ENCODE results near the gene KIF20A. TPM values are rescaled to one million over a fixed set of nuclear protein-coding genes. Genes with fewer than 3 reads are reported as not detected.

The KIF20A gene
- total RNA-seq, 1 donor from 2014 or later = 4.7 TPM

- no peaks in the 10 kb centered on the region for H4K20me1 ChIP-seq (ENCODE audit: insufficient read depth, low read length)
- H3K9me3 ChIP-seq (ENCODE audit: insufficient read depth, low read depth, low read length) = no peaks in the 10 kb centered on the region
- H3K27me3 ChIP-seq (ENCODE audit: insufficient read depth, low read length) = no peaks in the 10 kb centered on the region
- DNase-seq (ENCODE audit: low read depth) (peak; percentile 71), FAIRE-seq (no peak)
- TF ChIP-seq, protein P1, sequence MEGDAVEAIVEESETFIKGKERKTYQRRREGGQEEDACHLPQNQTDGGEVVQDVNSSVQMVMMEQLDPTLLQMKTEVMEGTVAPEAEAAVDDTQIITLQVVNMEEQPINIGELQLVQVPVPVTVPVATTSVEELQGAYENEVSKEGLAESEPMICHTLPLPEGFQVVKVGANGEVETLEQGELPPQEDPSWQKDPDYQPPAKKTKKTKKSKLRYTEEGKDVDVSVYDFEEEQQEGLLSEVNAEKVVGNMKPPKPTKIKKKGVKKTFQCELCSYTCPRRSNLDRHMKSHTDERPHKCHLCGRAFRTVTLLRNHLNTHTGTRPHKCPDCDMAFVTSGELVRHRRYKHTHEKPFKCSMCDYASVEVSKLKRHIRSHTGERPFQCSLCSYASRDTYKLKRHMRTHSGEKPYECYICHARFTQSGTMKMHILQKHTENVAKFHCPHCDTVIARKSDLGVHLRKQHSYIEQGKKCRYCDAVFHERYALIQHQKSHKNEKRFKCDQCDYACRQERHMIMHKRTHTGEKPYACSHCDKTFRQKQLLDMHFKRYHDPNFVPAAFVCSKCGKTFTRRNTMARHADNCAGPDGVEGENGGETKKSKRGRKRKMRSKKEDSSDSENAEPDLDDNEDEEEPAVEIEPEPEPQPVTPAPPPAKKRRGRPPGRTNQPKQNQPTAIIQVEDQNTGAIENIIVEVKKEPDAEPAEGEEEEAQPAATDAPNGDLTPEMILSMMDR (IDR thresholded peaks at IDR 0.05; ENCODE audit: insufficient read depth, low read depth, low read length) = no peak
- TF ChIP-seq EZH2 (IDR thresholded peaks at IDR 0.05; ENCODE audit: insufficient read depth, low read length) = no peak
- no peaks in the 10 kb centered on the region for H3K79me2 ChIP-seq (ENCODE audit: insufficient read depth, low read length)
- H3K9me3 Mint-ChIP-seq (ENCODE audit: unreplicated experiment) = no peaks in the 10 kb centered on the region
- peak within 1 kb of the TSS; percentile 59 for H3K4me3 ChIP-seq (ENCODE audit: insufficient read depth, low read depth, low read length)
- peak within 1 kb of the TSS; percentile 83 for H3K4me2 ChIP-seq (ENCODE audit: low read length)
- H3K27ac Mint-ChIP-seq (ENCODE audit: unreplicated experiment) = no peak within 1 kb of the TSS
- H3K4me1 Mint-ChIP-seq (ENCODE audit: low read depth, unreplicated experiment) = no peaks in the 10 kb centered on the region
- no peaks in the 10 kb centered on the region for H3K36me3 ChIP-seq (ENCODE audit: insufficient read depth, low read length)
- H3K27ac ChIP-seq (ENCODE audit: low read depth, low read length) = no peak within 1 kb of the TSS
- no peaks in the 10 kb centered on the region for H3K36me3 Mint-ChIP-seq (ENCODE audit: low read depth, unreplicated experiment)
- no peaks in the 10 kb centered on the region for H3K27me3 Mint-ChIP-seq (ENCODE audit: low read depth, unreplicated experiment)
- H2AFZ ChIP-seq (ENCODE audit: low read depth, low read length) = peak within 1 kb of the TSS; percentile 46
- peak within 1 kb of the TSS; percentile 87 for H3K4me3 Mint-ChIP-seq (ENCODE audit: unreplicated experiment)
- peaks cover 4% of the 10 kb centered on the region for H3K4me1 ChIP-seq (ENCODE audit: insufficient read depth, low read length)
- peak within 1 kb of the TSS; percentile 29 for H3K9ac ChIP-seq (ENCODE audit: low read length)
Observed at GRCh38 chr5:138138949-138139780, 39.7 kb upstream of the KIF20A start, which contains the start of gene NME5. TSS of gene NME5 (minus strand) at chr5:138139428. CDS start at chr5:138138780, 648 bp downstream.

DNA sequence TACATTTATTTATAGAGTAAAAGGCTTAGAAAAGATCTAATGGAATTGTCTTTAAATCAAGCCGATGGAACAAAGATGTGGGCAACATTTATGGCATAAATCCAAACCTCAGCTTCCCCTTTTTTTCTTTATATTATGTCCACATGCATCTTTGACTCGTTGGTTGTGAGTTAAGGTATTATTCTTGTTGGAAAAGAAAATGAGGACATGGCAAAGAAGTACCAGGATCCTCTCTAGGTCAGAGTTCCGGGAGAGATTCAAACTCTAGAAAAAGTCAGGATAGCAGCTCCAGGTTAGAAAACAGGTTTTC, 39.2 kb upstream of the KIF20A start:
- H3K4me3 ChIP-seq (ENCODE audit: insufficient read depth, low read depth, low read length) = peak overlapping the region; percentile 59

More for the DNA sequence above, 39.2 kb upstream of the KIF20A start:
- H4K20me1 ChIP-seq (ENCODE audit: insufficient read depth, low read length) = no peaks in the 10 kb centered on the region
- TF ChIP-seq, protein P1 (IDR thresholded peaks at IDR 0.05; ENCODE audit: insufficient read depth, low read depth, low read length) = no peak
- TF ChIP-seq EZH2 (IDR thresholded peaks at IDR 0.05; ENCODE audit: insufficient read depth, low read length) = no peak
- no peak overlapping the region for H3K27ac ChIP-seq (ENCODE audit: low read depth, low read length)
- peak overlapping the region; percentile 83 for H3K4me2 ChIP-seq (ENCODE audit: low read length)
- FAIRE-seq (no peak), DNase-seq (ENCODE audit: low read depth) (no peak)
- no peak overlapping the region for H3K9ac ChIP-seq (ENCODE audit: low read length)
- H3K36me3 ChIP-seq (ENCODE audit: insufficient read depth, low read length) = no peaks in the 10 kb centered on the region
- Mint-ChIP-seq H3K36me3 (ENCODE audit: low read depth, unreplicated experiment) (no peaks in the 10 kb centered on the region), H3K4me1 (ENCODE audit: low read depth, unreplicated experiment) (no peaks in the 10 kb centered on the region), H3K27me3 (ENCODE audit: low read depth, unreplicated experiment) (no peaks in the 10 kb centered on the region), H3K27ac (ENCODE audit: unreplicated experiment) (no peak overlapping the region), H3K4me3 (ENCODE audit: unreplicated experiment) (peak overlapping the region; percentile 87), H3K9me3 (ENCODE audit: unreplicated experiment) (no peaks in the 10 kb centered on the region)
- peaks cover 4% of the 10 kb centered on the region for H3K4me1 ChIP-seq (ENCODE audit: insufficient read depth, low read length)
- peak overlapping the region; percentile 46 for H2AFZ ChIP-seq (ENCODE audit: low read depth, low read length)
- H3K9me3 ChIP-seq (ENCODE audit: insufficient read depth, low read depth, low read length) = no peaks in the 10 kb centered on the region
- H3K79me2 ChIP-seq (ENCODE audit: insufficient read depth, low read length) = no peaks in the 10 kb centered on the region
- no peaks in the 10 kb centered on the region for H3K27me3 ChIP-seq (ENCODE audit: insufficient read depth, low read length)

All from astrocyte (in vitro differentiated cells and primary cell).